GM18870 (cell line): ENCODE data around the gene DIP2C.
"Not testable (repeated sequence)": the region's sequence is repeated elsewhere in the genome, so short reads cannot be mapped to it uniquely, and the experiment has no call there.

Experiments
- ATAC-seq: cut with Tn5 transposase; IDR thresholded peaks from one replicate; pipeline ENCODE4 v1.9.1; 2021; ENCODE audit warnings: moderate library complexity; ENCODE audit not compliant: unreplicated experiment

DIP2C gene

GRCh38 chr10:324593-324992, 364.9 kb downstream of the DIP2C start:
- ATAC-seq: no peak

GRCh38 chr10:323651-324293, 365.7 kb downstream of the DIP2C start:
- peak; percentile 94 for ATAC-seq

- not testable (repeated sequence) for ATAC-seq
These were observed 366.4 kb downstream of the DIP2C start for GRCh38 chr10:323046-323445.

GRCh38 chr10:320771-321170, 368.7 kb downstream of the DIP2C start:
- ATAC-seq: no peak

DNA sequence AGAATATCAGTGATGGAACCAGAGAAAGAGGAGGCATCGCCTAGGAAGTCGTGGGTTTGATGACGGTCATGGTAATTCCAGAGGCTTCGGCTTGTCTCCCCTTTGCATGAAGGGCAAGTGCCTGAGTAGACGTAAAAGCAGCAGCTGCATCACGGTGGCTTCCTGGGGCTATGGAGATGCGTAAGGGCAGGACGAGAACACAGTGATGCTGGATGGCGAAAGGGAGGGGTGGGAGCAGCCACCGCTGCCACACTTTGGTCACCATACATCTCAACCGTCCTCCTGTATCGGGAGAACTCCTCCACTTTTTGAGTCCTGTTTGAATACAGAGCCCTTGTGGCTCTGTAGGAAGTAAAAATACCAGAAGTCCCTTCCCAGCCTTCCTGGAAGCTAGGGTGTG, 371.5 kb downstream of the DIP2C start:
- no peak for ATAC-seq

GRCh38 chr10:317271-317769, 372.1 kb downstream of the DIP2C start:
- ATAC-seq: peak; percentile 98

- ATAC-seq: no peak
These were observed 373.1 kb downstream of the DIP2C start for GRCh38 chr10:316390-316789.

DNA sequence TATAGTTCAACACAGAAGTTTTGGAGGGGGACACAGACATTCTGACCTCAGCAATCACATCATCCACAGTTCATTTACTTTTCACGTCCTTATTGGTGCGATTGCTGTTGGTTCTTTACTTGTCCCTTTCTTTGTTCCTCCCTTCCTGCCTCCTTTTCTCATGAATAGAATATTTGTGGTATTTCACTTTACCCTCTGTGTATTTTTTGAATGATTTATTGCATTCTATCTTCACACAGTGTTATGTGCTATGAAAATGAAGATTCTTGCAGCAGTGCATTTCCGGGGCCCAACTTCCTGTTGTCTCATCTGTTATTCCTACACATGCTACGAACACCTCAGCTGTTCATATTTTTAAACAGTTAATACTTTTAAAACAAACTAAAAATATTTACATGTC, 374.6 kb downstream of the DIP2C start:
- ATAC-seq: no peak

DNA sequence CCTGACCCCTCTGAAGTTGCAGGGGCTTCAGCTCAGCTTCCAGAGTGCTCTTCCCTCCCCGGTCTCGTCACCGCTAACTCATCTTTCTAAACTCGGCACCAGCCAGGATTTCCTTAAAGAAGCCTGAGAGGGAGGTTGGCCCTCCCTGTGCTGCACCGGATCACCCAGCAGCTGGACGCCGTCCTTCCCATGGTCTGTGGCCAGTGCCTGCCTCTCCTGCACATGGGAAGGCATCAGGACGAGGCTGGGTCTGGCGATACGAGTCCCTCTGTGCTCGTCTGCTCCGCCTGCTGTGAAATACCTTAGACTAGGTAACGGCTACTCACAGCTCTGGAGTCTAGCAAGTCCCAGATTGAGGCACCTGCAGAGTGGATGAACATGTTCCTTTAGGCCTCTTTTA, 375.1 kb downstream of the DIP2C start:
- ATAC-seq: no peak

DNA sequence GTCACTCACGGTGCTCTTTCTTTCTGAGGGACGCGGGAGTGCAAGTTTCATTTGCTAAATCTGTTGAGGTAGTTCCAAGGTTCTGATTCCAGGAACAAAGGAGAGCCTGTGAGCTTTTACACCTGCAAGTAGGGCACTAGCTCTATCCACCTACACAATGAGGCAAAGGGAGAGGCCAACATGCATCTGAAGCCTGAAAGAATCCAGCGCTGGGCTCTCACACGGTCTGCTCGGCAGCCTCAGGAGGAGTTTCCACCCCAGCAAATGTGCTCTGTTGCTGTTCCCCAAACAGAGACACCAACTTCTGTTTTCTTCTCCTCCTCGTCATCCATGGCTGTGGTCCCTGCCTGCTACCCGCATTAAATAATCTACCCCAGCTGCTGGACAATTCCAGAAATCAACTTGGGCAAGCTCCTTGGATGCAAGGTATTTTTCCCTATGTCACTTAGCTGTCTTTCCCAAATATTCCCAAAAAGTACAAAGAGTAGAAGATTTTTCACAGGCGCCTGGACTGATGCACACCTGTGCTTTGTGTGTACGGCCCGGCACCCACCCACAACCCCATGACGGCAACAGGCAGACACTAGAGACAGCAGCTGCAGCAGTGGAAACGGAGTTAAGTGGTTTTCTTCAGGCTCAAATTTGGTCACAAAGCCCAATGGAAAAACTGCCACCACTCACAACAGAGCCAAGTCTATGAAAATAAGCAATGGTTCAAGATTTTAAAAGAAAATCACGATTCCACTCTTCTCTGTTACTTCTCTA, 377.4 kb downstream of the DIP2C start:
- ATAC-seq: no peak

DNA sequence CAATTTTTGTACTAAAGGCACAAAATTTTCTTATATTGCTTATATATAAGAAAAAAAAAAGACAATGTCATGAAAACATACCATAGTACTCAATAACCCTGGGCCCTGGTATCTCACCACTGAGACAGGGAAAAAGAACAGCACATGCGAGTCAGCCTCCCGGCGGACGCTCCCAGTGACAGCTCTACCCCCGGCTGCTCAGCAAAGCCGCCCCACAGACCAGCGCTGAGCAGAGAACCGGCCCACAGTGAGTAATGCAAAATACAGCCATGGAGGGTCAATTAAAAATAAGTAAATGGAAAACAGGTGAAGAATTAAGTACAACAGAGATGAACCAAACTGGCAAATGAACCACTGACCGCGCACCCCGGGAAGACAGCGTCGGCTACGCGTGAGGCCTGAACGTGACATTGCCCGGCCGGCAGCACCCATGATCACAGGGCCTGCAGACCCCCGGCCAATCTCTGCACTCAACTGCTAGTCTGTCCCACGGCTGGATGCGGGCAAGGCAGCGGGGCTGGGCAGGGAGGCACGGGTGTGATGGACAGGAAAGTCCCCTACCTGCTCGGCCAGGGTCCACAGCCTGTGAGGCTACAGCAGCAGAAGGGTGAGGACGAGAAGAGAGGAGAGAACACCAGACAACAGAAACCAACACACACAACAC, 378.4 kb downstream of the DIP2C start:
- ATAC-seq: no peak

- no peak for ATAC-seq
These were observed 379.1 kb downstream of the DIP2C start for GRCh38 chr10:310371-310770.

DNA sequence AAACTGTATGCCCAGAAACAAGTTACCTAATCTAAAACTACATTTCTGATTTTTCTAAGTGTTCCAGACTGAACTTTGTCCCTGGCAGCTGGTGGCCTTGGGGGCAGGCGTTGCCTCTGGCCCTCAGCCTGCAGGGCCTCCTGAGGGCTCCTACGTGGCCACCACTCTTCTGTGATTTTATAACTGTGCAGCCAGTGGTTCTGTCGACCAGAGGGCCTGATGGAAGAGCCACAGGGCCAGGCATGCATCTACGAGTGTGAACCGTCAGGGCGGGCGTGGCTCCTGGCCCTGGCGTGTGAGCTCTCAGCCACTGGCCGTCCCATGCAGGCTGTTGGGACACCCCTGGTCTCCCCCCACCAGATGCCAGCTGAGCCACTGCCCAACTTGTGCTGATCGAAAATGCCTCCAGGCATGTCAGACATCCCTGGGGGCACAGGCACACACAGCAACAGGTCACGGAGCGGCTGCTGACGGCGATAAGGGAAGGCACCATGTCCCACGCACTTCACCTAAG, 380.8 kb downstream of the DIP2C start:
- no peak for ATAC-seq

DNA sequence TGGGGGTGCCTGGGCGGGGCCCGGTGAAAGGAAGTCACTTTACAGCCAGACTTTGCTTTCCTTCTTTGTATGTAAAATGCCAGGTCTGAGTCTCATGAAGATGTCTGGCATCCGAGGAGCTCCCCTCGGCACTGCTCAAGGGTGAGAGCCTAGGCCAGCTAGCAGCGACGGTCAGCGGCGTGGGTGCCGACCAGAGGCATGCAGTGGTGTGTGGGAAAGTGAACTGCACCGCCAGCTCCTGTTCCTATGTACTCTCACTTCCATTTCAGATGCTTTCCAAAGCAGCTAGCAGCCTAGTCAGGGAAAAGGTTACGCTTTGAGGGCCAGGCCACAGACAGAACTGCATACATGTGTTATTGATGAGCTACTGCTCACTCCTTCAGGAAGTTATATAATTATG, 381.4 kb downstream of the DIP2C start:
- ATAC-seq: no peak

GRCh38 chr10:307659-308058, 381.8 kb downstream of the DIP2C start:
- ATAC-seq: no peak

GRCh38 chr10:306675-307185, 382.7 kb downstream of the DIP2C start:
- no peak for ATAC-seq

DNA sequence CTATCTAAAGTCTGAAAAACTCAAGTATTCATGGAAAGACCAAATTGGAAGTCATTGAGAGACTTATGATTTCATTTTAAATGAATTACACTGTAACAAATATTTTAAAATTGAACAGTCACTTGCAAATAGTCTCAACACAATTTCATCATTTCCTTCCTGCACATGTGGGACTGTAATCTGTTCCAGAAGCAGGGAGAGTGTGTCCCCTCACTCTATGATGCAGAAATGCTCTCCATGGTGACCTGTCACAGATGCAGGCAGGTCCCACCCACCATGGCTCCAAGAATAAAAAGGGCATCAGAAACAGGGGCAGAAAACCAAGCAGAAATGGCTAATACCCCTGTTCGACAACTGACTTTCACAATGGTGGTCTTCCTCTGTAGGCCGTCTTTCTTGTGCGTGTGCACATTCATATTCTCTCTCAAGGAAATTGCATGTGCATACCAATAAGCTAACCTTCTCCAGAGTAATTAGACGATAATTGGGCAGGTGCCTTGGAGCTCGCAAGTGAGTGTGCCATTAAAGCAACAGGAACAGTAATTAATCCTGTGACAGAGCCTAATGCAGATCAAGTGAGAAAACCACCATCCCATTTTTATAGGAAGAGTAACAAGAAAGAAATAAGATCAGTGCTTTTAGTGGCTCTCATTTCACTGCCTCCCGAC, 383.3 kb downstream of the DIP2C start:
- ATAC-seq: no peak

- ATAC-seq: no peak
These were observed 384.4 kb downstream of the DIP2C start for GRCh38 chr10:305034-305433.

GRCh38 chr10:301536-301935, 387.9 kb downstream of the DIP2C start:
- no peak for ATAC-seq

DNA sequence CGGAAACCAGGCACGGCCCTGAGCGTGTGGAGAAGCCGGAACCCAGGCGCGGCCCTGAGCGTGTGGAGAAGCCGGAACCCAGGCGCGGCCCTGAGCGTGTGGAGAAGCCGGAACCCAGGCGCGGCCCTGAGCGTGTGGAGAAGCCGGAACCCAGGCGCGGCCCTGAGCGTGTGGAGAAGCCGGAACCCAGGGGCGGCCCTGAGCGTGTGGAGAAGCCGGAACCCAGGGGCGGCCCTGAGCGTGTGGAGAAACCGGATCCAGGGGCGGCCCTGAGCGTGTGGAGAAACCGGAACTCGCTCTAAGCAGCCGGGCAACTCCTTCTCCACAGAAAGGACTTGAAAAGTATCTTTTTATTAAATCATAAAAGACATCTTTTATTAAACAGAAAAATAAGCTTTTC, 388.9 kb downstream of the DIP2C start:
- ATAC-seq: not testable (repeated sequence)

GRCh38 chr10:299969-300368, 389.5 kb downstream of the DIP2C start:
- ATAC-seq: no peak
